GM06990 (cell line): ENCODE data around the gene TMEM208.

ENCODE experiments used
- DNase-seq: peaks from one replicate; pipeline ENCODE4 v3.0.0-alpha.2; 2011; ENCODE audit not compliant: insufficient read length; ENCODE audit errors: extremely low read depth
- H3K27me3 ChIP-seq: replicated peaks from 2 replicates; pipeline ENCODE4 v1.6.0; 2011; ENCODE audit warnings: low read length; ENCODE audit not compliant: control insufficient read depth, insufficient read depth
- H3K36me3 ChIP-seq: 2 replicates; pipeline ENCODE4 v1.5.1; 2011; ENCODE audit warnings: low read length; ENCODE audit not compliant: control insufficient read depth, insufficient read depth
- H3K4me3 ChIP-seq: replicated peaks from 2 replicates; pipeline ENCODE4 v1.5.1; 2011; ENCODE audit warnings: low read depth, mild to moderate bottlenecking, control low read depth, low read length
- TF ChIP-seq, protein P1 (sequence below): IDR thresholded peaks from 2 replicates; pipeline ENCODE4 v1.5.1; 2011; ENCODE audit warnings: low read length, control low read depth, mild to moderate bottlenecking, inconsistent platforms; ENCODE audit not compliant: insufficient read depth, poor library complexity, severe bottlenecking

Gene TMEM208

GRCh38 chr16:67190041-67190440 lies 36.9 kb upstream of the TMEM208 start, which contains the start of gene EXOC3L1:
EXOC3L1 (minus strand) TSS chr16:67190136; CDS start chr16:67189676, 460 bp downstream.
- peaks cover 11% of the 10 kb centered on the region for H3K36me3 ChIP-seq
- DNase-seq: no peak
- TF ChIP-seq, protein P1, sequence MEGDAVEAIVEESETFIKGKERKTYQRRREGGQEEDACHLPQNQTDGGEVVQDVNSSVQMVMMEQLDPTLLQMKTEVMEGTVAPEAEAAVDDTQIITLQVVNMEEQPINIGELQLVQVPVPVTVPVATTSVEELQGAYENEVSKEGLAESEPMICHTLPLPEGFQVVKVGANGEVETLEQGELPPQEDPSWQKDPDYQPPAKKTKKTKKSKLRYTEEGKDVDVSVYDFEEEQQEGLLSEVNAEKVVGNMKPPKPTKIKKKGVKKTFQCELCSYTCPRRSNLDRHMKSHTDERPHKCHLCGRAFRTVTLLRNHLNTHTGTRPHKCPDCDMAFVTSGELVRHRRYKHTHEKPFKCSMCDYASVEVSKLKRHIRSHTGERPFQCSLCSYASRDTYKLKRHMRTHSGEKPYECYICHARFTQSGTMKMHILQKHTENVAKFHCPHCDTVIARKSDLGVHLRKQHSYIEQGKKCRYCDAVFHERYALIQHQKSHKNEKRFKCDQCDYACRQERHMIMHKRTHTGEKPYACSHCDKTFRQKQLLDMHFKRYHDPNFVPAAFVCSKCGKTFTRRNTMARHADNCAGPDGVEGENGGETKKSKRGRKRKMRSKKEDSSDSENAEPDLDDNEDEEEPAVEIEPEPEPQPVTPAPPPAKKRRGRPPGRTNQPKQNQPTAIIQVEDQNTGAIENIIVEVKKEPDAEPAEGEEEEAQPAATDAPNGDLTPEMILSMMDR: no peak
- H3K27me3 ChIP-seq: no peaks in the 10 kb centered on the region
- no peak within 1 kb of the TSS for H3K4me3 ChIP-seq

GRCh38 chr16:67190448-67191399 lies 36.2 kb upstream of the TMEM208 start:
- Histone ChIP-seq H3K27me3 (no peaks in the 10 kb centered on the region), H3K4me3 (no peak overlapping the region), H3K36me3 (peaks cover 14% of the 10 kb centered on the region)
- DNase-seq: no peak
- TF ChIP-seq, protein P1: no peak

- Histone ChIP-seq H3K27me3 (no peaks in the 10 kb centered on the region), H3K36me3 (peaks cover 21% of the 10 kb centered on the region), H3K4me3 (peak overlapping the region; percentile 100)
- no peak for DNase-seq
- TF ChIP-seq, protein P1: no peak
Observed at GRCh38 chr16:67191411-67191994, 35.4 kb upstream of the TMEM208 start.

- Histone ChIP-seq H3K4me3 (peak within 1 kb of the TSS; percentile 100), H3K27me3 (no peaks in the 10 kb centered on the region), H3K36me3 (peaks cover 26% of the 10 kb centered on the region)
- DNase-seq: peak; percentile 91
- TF ChIP-seq, protein P1: no peak
Observed at GRCh38 chr16:67191995-67192681, 34.8 kb upstream of the TMEM208 start, which contains the start of gene E2F4. E2F4 (plus strand) TSS chr16:67192155; CDS start chr16:67192228, 73 bp downstream.

GRCh38 chr16:67192781-67193361 lies 34.1 kb upstream of the TMEM208 start:
- H3K27me3 ChIP-seq: no peaks in the 10 kb centered on the region
- DNase-seq: no peak
- H3K36me3 ChIP-seq: peaks cover 32% of the 10 kb centered on the region
- TF ChIP-seq, protein P1: no peak
- H3K4me3 ChIP-seq: peak overlapping the region; percentile 100
